Epithelial cell of proximal tubule (primary cell): Measurements from ENCODE around the gene CELA2A. TPM values are rescaled to one million over a fixed set of nuclear protein-coding genes. Genes with fewer than 3 reads are reported as not detected.
"Not testable (repeated sequence)": the region's sequence is repeated elsewhere in the genome, so short reads cannot be mapped to it uniquely, and the experiment has no call there.

ENCODE experiments used
- DNase-seq: peaks from one replicate; pipeline ENCODE4 v3.0.0-alpha.2; 2011; ENCODE audit warnings: low read depth
- H3K4me3 ChIP-seq: 2 replicates; pipeline ENCODE4 v1.5.1; 2011; ENCODE audit warnings: low read depth, mild to moderate bottlenecking, low read length
- CTCF ChIP-seq: conservative IDR thresholded peaks from 2 replicates; pipeline ENCODE4 v1.5.1; 2012; ENCODE audit warnings: low read depth, mild to moderate bottlenecking, low read length
- total RNA-seq: library from RNA; depleted of rRNA; stranded (reverse); fragments of >200 nt; gene quantifications from 2 replicates; pipeline ENCODE4 v1.2.3, GENCODE V29; 2015

CELA2A gene
- total RNA-seq, 1 donor from 2014 or later: not detected

GRCh38 chr1:15483971-15484370, 27.4 kb downstream of the CELA2A start:
- no peak for TF ChIP-seq CTCF
- no peak for DNase-seq
- H3K4me3 ChIP-seq: no peak overlapping the region

GRCh38 chr1:15484443-15484842, 27.9 kb downstream of the CELA2A start:
- not testable (repeated sequence) for DNase-seq, H3K4me3 ChIP-seq

- H3K4me3 ChIP-seq: no peak overlapping the region
- DNase-seq: no peak
- no peak for TF ChIP-seq CTCF
Observed at GRCh38 chr1:15485636-15486035, 29.1 kb downstream of the CELA2A start.

GRCh38 chr1:15486844-15487610, 30.5 kb downstream of the CELA2A start:
- not testable (repeated sequence) for DNase-seq, H3K4me3 ChIP-seq

GRCh38 chr1:15488371-15488770, 31.8 kb downstream of the CELA2A start:
- no peak overlapping the region for H3K4me3 ChIP-seq
- DNase-seq: no peak
- TF ChIP-seq CTCF: no peak

GRCh38 chr1:15489052-15489736, 32.7 kb downstream of the CELA2A start:
- no peak for TF ChIP-seq CTCF
- no peak for DNase-seq
- H3K4me3 ChIP-seq: no peak overlapping the region

- not testable (repeated sequence) for DNase-seq, H3K4me3 ChIP-seq
Observed at GRCh38 chr1:15491010-15491409, 34.5 kb downstream of the CELA2A start.

- TF ChIP-seq CTCF: no peak
- DNase-seq: no peak
- no peak overlapping the region for H3K4me3 ChIP-seq
Observed at GRCh38 chr1:15492596-15492995, 36.1 kb downstream of the CELA2A start.
